ENCODE data around the gene SKAP1.
"Not testable (repeated sequence)": the region's sequence is repeated elsewhere in the genome, so short reads cannot be mapped to it uniquely, and the experiment has no call there.

The SKAP1 gene

GRCh38 chr17:48410821-48411220, 19.2 kb downstream of the SKAP1 start:
- not testable (repeated sequence) for FAIRE-seq

- no peak for FAIRE-seq
Observed at GRCh38 chr17:48409607-48410006, 20.4 kb downstream of the SKAP1 start.

GRCh38 chr17:48406936-48407567, 23.0 kb downstream of the SKAP1 start:
- peak; percentile 33 for FAIRE-seq

- no peak for FAIRE-seq
Observed at GRCh38 chr17:48394821-48395220, 35.2 kb downstream of the SKAP1 start.

GRCh38 chr17:48393283-48393682, 36.7 kb downstream of the SKAP1 start:
- FAIRE-seq = no peak

- FAIRE-seq = no peak
Observed at GRCh38 chr17:48392857-48393256, 37.2 kb downstream of the SKAP1 start.

GRCh38 chr17:48391444-48391843, 38.6 kb downstream of the SKAP1 start:
- FAIRE-seq = peak; percentile 8

- no peak for FAIRE-seq
Observed at GRCh38 chr17:48389903-48390302, 40.1 kb downstream of the SKAP1 start.

- FAIRE-seq = no peak
Observed at GRCh38 chr17:48388955-48389743, 40.9 kb downstream of the SKAP1 start.

GRCh38 chr17:48386826-48387225, 43.2 kb downstream of the SKAP1 start:
- FAIRE-seq = no peak

- FAIRE-seq = no peak
Observed at GRCh38 chr17:48385319-48385718, 44.7 kb downstream of the SKAP1 start.

GRCh38 chr17:48384164-48384563, 45.9 kb downstream of the SKAP1 start:
- no peak for FAIRE-seq

- FAIRE-seq = no peak
Observed at GRCh38 chr17:48382989-48383388, 47.0 kb downstream of the SKAP1 start.

- no peak for FAIRE-seq
Observed at GRCh38 chr17:48378708-48379392, 51.2 kb downstream of the SKAP1 start.

GRCh38 chr17:48378238-48378637, 51.8 kb downstream of the SKAP1 start:
- FAIRE-seq = no peak

- no peak for FAIRE-seq
Observed at GRCh38 chr17:48376682-48377325, 53.2 kb downstream of the SKAP1 start.

- FAIRE-seq = no peak
Observed at GRCh38 chr17:48375356-48375755, 54.7 kb downstream of the SKAP1 start.

- FAIRE-seq = peak; percentile 50
Observed at GRCh38 chr17:48374650-48375230, 55.3 kb downstream of the SKAP1 start.

- no peak for FAIRE-seq
Observed at GRCh38 chr17:48373883-48374282, 56.1 kb downstream of the SKAP1 start.

- no peak for FAIRE-seq
Observed at GRCh38 chr17:48373130-48373830, 56.7 kb downstream of the SKAP1 start.

GRCh38 chr17:48368967-48369366, 61.0 kb downstream of the SKAP1 start:
- FAIRE-seq = not testable (repeated sequence)

GRCh38 chr17:48368352-48368908, 61.6 kb downstream of the SKAP1 start:
- no peak for FAIRE-seq

Data from G401.6 (cell line).